GM19099 (cell line): ENCODE data around the gene MEIOSIN.

ENCODE experiments used
- POLR2A ChIP-seq: IDR thresholded peaks from 3 replicates; pipeline ENCODE4 v1.6.1; 2011; ENCODE audit warnings: low read depth; ENCODE audit not compliant: insufficient read length; ENCODE audit errors: extremely low read depth

The MEIOSIN gene

GRCh38 chr19:45733160-45733810 is at the start of gene MEIOSIN:
MEIOSIN (plus strand) TSS chr19:45733439; CDS start chr19:45735377, 1,938 bp downstream.
- TF ChIP-seq POLR2A, result no peak

GRCh38 chr19:45687599-45687998 is 45.6 kb upstream of the MEIOSIN start:
- TF ChIP-seq POLR2A, result no peak

GRCh38 chr19:45691516-45692186 is 41.6 kb upstream of the MEIOSIN start, which contains the start of gene SNRPD2:
SNRPD2 (minus strand) TSS chr19:45691953; CDS start chr19:45691888, 65 bp downstream.
- TF ChIP-seq POLR2A, result peak; percentile 97

- TF ChIP-seq POLR2A, result peak; percentile 93
These were observed 40.8 kb upstream of the MEIOSIN start, which contains the start of gene QPCTL for GRCh38 chr19:45692187-45693105. QPCTL (plus strand) TSS chr19:45692666; CDS start chr19:45692704, 38 bp downstream.

GRCh38 chr19:45693106-45693788 is 40.0 kb upstream of the MEIOSIN start:
- no peak for TF ChIP-seq POLR2A

GRCh38 chr19:45701676-45702075 is 31.6 kb upstream of the MEIOSIN start:
- TF ChIP-seq POLR2A, result no peak

- no peak for TF ChIP-seq POLR2A
These were observed 28.1 kb upstream of the MEIOSIN start for GRCh38 chr19:45705115-45705514.

- no peak for TF ChIP-seq POLR2A
These were observed 27.4 kb upstream of the MEIOSIN start for GRCh38 chr19:45705710-45706415.

GRCh38 chr19:45710356-45711130 is 22.7 kb upstream of the MEIOSIN start:
- TF ChIP-seq POLR2A, result no peak

- TF ChIP-seq POLR2A, result no peak
These were observed 21.2 kb upstream of the MEIOSIN start for GRCh38 chr19:45711851-45712698.

GRCh38 chr19:45712699-45713067 is 20.6 kb upstream of the MEIOSIN start:
- TF ChIP-seq POLR2A, result no peak

- TF ChIP-seq POLR2A, result no peak
These were observed 20.1 kb upstream of the MEIOSIN start for GRCh38 chr19:45713141-45713540.

GRCh38 chr19:45715139-45715538 is 18.1 kb upstream of the MEIOSIN start:
- no peak for TF ChIP-seq POLR2A
